Heart left ventricle (tissue), 16 donors: Measurements from ENCODE around the gene ZNF740. TPM values are rescaled to one million over a fixed set of nuclear protein-coding genes. Genes with fewer than 3 reads are reported as not detected.
"Not testable (repeated sequence)": the region's sequence is repeated elsewhere in the genome, so short reads cannot be mapped to it uniquely, and the experiment has no call there.

Source experiments
- ATAC-seq, 4 donors: fragments of 200-7000 bp; cut with Tn5 transposase; one replicate each; pipeline ENCODE4 v1.9.1; 2020 to 2022; ENCODE audit warnings: moderate library complexity in 4 of 4, mild to moderate bottlenecking in 3 of 4, moderate number of reproducible peaks in 1 of 4
- DNase-seq, 5 donors: peaks; one replicate each; pipeline ENCODE4 v3.0.0-alpha.2; 2020
- H3K27ac ChIP-seq, 12 donors: fragments of 200-600 bp; sonication (generic) in 4 of 12; one replicate each; pipeline versions ENCODE4 v1.5.0 to v1.8.0; 2016 to 2022; ENCODE audit warnings: mild to moderate bottlenecking in 2 of 12
- H3K27me3 ChIP-seq, 9 donors: fragments of 200-600 bp; sonication (generic) in 2 of 9; one replicate each; pipeline versions ENCODE4 v1.5.1 to v1.8.0; 2016 to 2022; ENCODE audit warnings: mild to moderate bottlenecking in 3 of 9
- H3K36me3 ChIP-seq, 9 donors: fragments of 200-600 bp; sonication (generic) in 2 of 9; one replicate each; pipeline versions ENCODE4 v1.5.0 to v1.8.0; 2018 to 2022; ENCODE audit warnings: mild to moderate bottlenecking in 2 of 9
- H3K4me1 ChIP-seq, 12 donors: fragments of 200-600 bp; sonication (generic) in 4 of 12; one replicate each; pipeline versions ENCODE4 v1.5.0 to v1.8.0; 2016 to 2022; ENCODE audit warnings: mild to moderate bottlenecking in 3 of 12
- H3K4me3 ChIP-seq, 12 donors: fragments of 200-600 bp; sonication (generic) in 4 of 12; one replicate each; pipeline versions ENCODE4 v1.5.0 to v1.8.0; 2017 to 2022; ENCODE audit warnings: mild to moderate bottlenecking in 9 of 12, moderate library complexity in 4 of 12
- H3K9me3 ChIP-seq, 12 donors: fragments of 200-600 bp; sonication (generic) in 4 of 12; one replicate each; pipeline versions ENCODE4 v1.5.0 to v1.8.0; 2016 to 2022; ENCODE audit warnings: mild to moderate bottlenecking in 1 of 12
- POLR2A ChIP-seq, 2 donors: fragments of 450-650 bp; IDR thresholded peaks; one replicate each; pipeline ENCODE4 v1.6.1; 2017; ENCODE audit warnings: antibody characterized with exemption in 2 of 2, mild to moderate bottlenecking in 2 of 2, moderate library complexity in 2 of 2
- WGBS, 4 donors: extraction: QIAGEN DNeasy Blood & Tissue Kit in 2 of 4; methylation state at CpG; one replicate each; pipeline versions ENCODE4 v1.1.5 to v1.1.7; 2013 to 2018; 5-methylcytosine and 5-hydroxymethylcytosine counted together
- intact Hi-C, 10 donors: fragments of 100-400 bp; cut with DNase I; formaldehyde crosslinking; loops; one replicate each; pipeline versions ENCODE4 v1.11.1 to v1.14.2; 2022
- polyA plus RNA-seq, 2 donors: library from polyadenylated mRNA; stranded (reverse); fragments of 200-250 nt; gene quantifications; one replicate each; pipeline ENCODE4 v1.2.3, GENCODE V29; 2013
- total RNA-seq, 9 donors: library from RNA; depleted of rRNA in 2 of 9; stranded (reverse); fragments of >200 nt in 2 of 9; fragmentation: NEBNext Ultra II Directional in 3 of 9; extraction: Animal tissue kit (Norgen Biotek cat#: 25700) in 3 of 9; gene quantifications; one replicate each; pipeline versions ENCODE4 v1.1.0 to v1.2.4, GENCODE V29; 2016 to 2023
- TF ChIP-seq, protein P1 (sequence below), 12 donors: fragments of 200-600 bp; sonication (generic) in 4 of 12; IDR thresholded peaks; one replicate each; pipeline versions ENCODE4 v1.5.0 to v1.8.0; 2018 to 2022; ENCODE audit warnings: antibody characterized with exemption in 12 of 12, mild to moderate bottlenecking in 5 of 12
- donor health status: ischemic (EF 13 %, LVEDD 7.1; RV severe dilation, severe dysfunction).
- donor health status: healthy with polysubstance abuse.
- donor health status: DM: no; HTN: yes; CAD: no.
- donor health status: DM: no; HTN: no; CAD: no.
- donor health status: ischemic (EF 25% LVEDD 6.9; RV normal size, moderate dysfunction).
- donor health status: ischemic (EF 25% LVEDD 5.7; RV mildly dilated, moderate dysfunction).
- donor health status: healthy.
- donor health status: DM: yes; HTN: yes; CAD: no.
- donor health status: ischemic (EF 35%, LVEDD 5.7; RV mildly dilated, moderate dysfunction).
- donor health status: nonischemic (EF 11% LVEDD 7.7; RV severe dilation, severe dysfunction).
- donor health status: DM: yes; HTN: yes; CAD: no.
- donor health status: PGD.
- donor health status: ischemic (EF 29% LVEDD 5.4; RV normal size, mild dysfunction).
- donor health status: nonischemic (EF 23%, LVEDD 6.1; RV moderate dilation, normal function).

Gene ZNF740
- total and polyA plus RNA-seq, 11 donors: 4.8 to 27.4 (median 17.6) TPM

DNA sequence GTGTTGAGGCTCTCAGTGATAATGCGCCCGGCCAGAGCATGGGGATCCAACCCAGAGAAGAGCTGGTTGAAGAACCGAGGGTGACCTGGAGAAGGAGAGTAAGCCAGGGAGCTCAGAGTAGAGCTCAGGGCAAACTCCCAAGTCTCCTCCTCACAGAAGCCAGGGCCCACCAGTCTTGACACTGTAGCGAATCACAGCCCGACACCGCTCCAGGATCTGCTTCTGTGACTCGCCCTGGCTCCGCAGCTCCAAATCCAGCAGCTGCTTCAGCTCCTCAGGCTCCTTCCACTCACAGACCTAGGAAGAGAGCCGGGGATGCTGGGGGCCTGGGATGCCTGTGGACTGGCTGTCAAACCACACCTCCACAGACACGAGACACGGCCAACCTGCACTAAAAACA is 8.2 kb upstream of the ZNF740 start:
- peaks cover 0 to 33% (median 20%) of the 10 kb centered on the region in 9 donors for H3K36me3 ChIP-seq

DNA sequence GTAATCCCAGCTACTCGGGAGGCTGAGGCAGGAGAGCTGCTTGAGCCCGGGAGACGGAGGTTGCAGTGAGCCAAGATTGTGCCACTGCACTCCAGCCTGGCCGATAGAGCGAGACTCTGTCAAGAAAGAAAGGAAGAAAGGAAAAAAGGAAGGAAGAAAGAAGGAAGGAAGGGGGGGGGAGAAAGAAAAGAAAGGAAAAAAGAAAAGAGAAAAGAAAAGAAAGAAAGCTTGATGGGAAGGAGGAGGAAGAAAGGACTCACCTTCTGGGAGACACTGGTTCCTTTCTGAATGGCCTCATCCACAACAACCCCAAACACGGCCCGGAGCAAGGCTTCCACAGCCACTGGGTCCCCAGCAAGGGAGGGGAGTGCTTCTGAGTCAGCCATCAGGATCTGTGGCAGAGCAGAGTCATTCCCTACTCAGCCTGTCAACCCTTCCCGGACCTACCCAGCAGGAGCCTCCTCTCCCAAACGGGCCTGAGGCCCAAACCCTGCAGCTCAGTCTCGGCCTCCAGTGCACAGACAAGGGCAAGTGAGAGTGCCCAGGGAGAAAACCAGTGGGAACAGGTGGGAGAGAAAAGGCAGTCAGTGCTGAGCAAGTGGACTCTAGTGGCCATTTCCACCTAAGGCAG is 7.3 kb upstream of the ZNF740 start:
- Histone ChIP-seq H3K27ac (no peak overlapping the region), H3K9me3 (no peaks in the 10 kb centered on the region), H3K27me3 (no peaks in the 10 kb centered on the region), H3K36me3 (peaks cover 0 to 33% (median 12%) of the 10 kb centered on the region in 9 donors), H3K4me3 (no peak overlapping the region), H3K4me1 (peaks cover 0 to 6% (median 0%) of the 10 kb centered on the region in 12 donors)
- WGBS, 4 donors: 88 to 96% (median 93%) methylated on average over 7 to 10 of the region's 10 CpGs
- intact Hi-C loops: no loop called here
- no peak for DNase-seq
- no peak for ATAC-seq
- TF ChIP-seq, protein P1, sequence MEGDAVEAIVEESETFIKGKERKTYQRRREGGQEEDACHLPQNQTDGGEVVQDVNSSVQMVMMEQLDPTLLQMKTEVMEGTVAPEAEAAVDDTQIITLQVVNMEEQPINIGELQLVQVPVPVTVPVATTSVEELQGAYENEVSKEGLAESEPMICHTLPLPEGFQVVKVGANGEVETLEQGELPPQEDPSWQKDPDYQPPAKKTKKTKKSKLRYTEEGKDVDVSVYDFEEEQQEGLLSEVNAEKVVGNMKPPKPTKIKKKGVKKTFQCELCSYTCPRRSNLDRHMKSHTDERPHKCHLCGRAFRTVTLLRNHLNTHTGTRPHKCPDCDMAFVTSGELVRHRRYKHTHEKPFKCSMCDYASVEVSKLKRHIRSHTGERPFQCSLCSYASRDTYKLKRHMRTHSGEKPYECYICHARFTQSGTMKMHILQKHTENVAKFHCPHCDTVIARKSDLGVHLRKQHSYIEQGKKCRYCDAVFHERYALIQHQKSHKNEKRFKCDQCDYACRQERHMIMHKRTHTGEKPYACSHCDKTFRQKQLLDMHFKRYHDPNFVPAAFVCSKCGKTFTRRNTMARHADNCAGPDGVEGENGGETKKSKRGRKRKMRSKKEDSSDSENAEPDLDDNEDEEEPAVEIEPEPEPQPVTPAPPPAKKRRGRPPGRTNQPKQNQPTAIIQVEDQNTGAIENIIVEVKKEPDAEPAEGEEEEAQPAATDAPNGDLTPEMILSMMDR (IDR thresholded peaks at IDR 0.05): no peak
- no peak for TF ChIP-seq POLR2A (IDR thresholded peaks at IDR 0.05)

More for the DNA sequence above, 8.2 kb upstream of the ZNF740 start:
- Histone ChIP-seq H3K27me3 (no peaks in the 10 kb centered on the region), H3K4me1 (peaks cover 0 to 6% (median 0%) of the 10 kb centered on the region in 12 donors), H3K27ac (peak overlapping the region in 1 of 12 donors; percentile 30), H3K4me3 (no peak overlapping the region), H3K9me3 (no peaks in the 10 kb centered on the region)
- WGBS, 4 donors: 91 to 96% (median 93%) methylated on average over 11 of the region's 11 CpGs
- intact Hi-C loops: no loop called here
- no peak for DNase-seq
- ATAC-seq: no peak
- TF ChIP-seq, protein P1 (IDR thresholded peaks at IDR 0.05): no peak
- no peak for TF ChIP-seq POLR2A (IDR thresholded peaks at IDR 0.05)

- intact Hi-C loops: no loop called here
- DNase-seq (no peak), ATAC-seq (peak in 1 of 4 donors; percentile 23)
- H3K27me3 ChIP-seq: no peaks in the 10 kb centered on the region
- H3K4me3 ChIP-seq: no peak overlapping the region
- peaks cover 0 to 16% (median 7%) of the 10 kb centered on the region in 12 donors for H3K4me1 ChIP-seq
- H3K9me3 ChIP-seq: no peaks in the 10 kb centered on the region
- TF ChIP-seq, protein P1 (IDR thresholded peaks at IDR 0.05): peak in 2 of 12 donors; percentile 16 to 17
- TF ChIP-seq POLR2A (IDR thresholded peaks at IDR 0.05): no peak
- 86 to 92% (median 88%) methylated on average over 4 of the region's 4 CpGs for WGBS, 4 donors
- H3K36me3 ChIP-seq: peaks cover 0 to 28% (median 8%) of the 10 kb centered on the region in 9 donors
- H3K27ac ChIP-seq: no peak overlapping the region
Measured at GRCh38 chr12:53174881-53175491, 5.5 kb upstream of the ZNF740 start.

DNA sequence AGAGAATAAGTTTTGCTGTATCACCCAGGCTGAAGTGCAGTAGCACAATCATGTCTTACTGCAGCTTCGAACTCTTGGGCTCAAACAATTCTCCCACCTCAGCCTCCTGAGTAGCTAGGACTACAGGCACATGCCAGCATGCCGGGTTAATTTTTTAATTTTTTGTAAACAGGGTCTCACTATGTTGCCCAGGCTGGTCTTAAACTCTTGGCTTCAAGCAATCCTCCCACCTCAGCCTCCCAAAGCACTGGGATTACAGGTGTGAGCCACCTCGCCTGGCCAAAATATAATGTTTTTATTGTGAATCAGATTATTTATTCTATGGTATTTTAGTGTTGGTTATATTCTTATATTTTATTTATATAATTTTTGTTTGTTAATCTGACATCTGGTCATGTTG is 3.8 kb upstream of the ZNF740 start:
- no peak for ATAC-seq
- H3K4me1 ChIP-seq: peaks cover under 1 to 25% (median 14%) of the 10 kb centered on the region in 12 donors
- 95 to 98% (median 96%) methylated on average over 3 of the region's 3 CpGs for WGBS, 4 donors
- H3K9me3 ChIP-seq: no peaks in the 10 kb centered on the region
- intact Hi-C loops: no loop called here
- H3K27ac ChIP-seq: no peak overlapping the region
- DNase-seq: no peak
- no peak overlapping the region for H3K4me3 ChIP-seq
- H3K36me3 ChIP-seq: peaks cover 0 to 14% (median 4%) of the 10 kb centered on the region in 9 donors
- H3K27me3 ChIP-seq: no peaks in the 10 kb centered on the region
- TF ChIP-seq POLR2A (IDR thresholded peaks at IDR 0.05): no peak
- TF ChIP-seq, protein P1 (IDR thresholded peaks at IDR 0.05): no peak

GRCh38 chr12:53177447-53177846 is 3.1 kb upstream of the ZNF740 start:
- Histone ChIP-seq H3K36me3 (peaks cover 0 to 14% (median 7%) of the 10 kb centered on the region in 9 donors), H3K4me1 (peaks cover 7 to 32% (median 21%) of the 10 kb centered on the region in 12 donors)
- intact Hi-C loops, ATAC-seq, H3K27ac ChIP-seq, H3K27me3 ChIP-seq, DNase-seq, H3K9me3 ChIP-seq, H3K4me3 ChIP-seq: not testable (repeated sequence)
- WGBS, 4 donors: 92 to 96% (median 93%) methylated on average over 6 of the region's 6 CpGs

DNA sequence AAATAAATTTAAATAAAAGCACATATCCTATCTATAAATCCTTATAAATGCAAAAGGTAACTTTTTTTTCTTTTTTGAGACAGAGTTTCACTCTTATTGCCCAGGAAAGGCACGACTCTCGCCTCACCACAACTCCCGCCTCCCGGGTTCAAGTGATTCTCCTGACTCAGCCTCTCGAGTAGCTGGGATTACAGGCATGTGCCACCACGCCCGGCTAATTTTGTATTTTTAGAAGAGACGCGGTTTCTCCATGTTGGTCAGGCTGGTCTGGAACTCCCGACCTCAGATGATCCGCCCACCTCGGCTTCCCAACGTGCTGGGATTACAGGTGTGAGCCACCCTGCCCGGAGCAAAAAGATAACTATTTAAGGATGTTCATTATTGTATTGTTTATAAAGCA is 1.7 kb upstream of the ZNF740 start:
- Histone ChIP-seq H3K36me3 (peaks cover 0 to 24% (median 20%) of the 10 kb centered on the region in 9 donors), H3K4me1 (peaks cover 13 to 46% (median 35%) of the 10 kb centered on the region in 12 donors)
- H3K27me3 ChIP-seq, ATAC-seq, H3K4me3 ChIP-seq, DNase-seq, H3K9me3 ChIP-seq, H3K27ac ChIP-seq: not testable (repeated sequence)
- intact Hi-C loops: loop anchor here in 1 of 10 donors (1.0 kb wide), 1 partner anchor 20 kb away; no protein-coding TSS in a partner anchor
- 94 to 96% (median 96%) methylated on average over 14 of the region's 14 CpGs for WGBS, 4 donors
